Mesodermal cell (in vitro differentiated cells): ENCODE results near the gene SEC14L5. TPM values are rescaled to one million over a fixed set of nuclear protein-coding genes. Genes with fewer than 3 reads are reported as not detected.

Source experiments
- H3K27ac ChIP-seq: 2 replicates; pipeline ENCODE4 v1.7.0; 2013; ENCODE audit warnings: mild to moderate bottlenecking, low read depth, low read length, moderate library complexity; ENCODE audit not compliant: severe bottlenecking
- H3K36me3 ChIP-seq: 2 replicates; pipeline ENCODE4 v1.7.1; 2013; ENCODE audit warnings: mild to moderate bottlenecking, low read length, moderate library complexity; ENCODE audit not compliant: control insufficient read depth, insufficient read depth
- H3K4me1 ChIP-seq: one replicate; pipeline ENCODE4 v1.7.1; 2013; ENCODE audit warnings: mild to moderate bottlenecking, low read length; ENCODE audit not compliant: insufficient read depth, control insufficient read depth, poor library complexity, severe bottlenecking
- H3K4me3 ChIP-seq: 2 replicates; pipeline ENCODE4 v1.7.0; 2013; ENCODE audit warnings: low read length, control low read depth, mild to moderate bottlenecking; ENCODE audit not compliant: insufficient read depth, poor library complexity, severe bottlenecking; ENCODE audit errors: extremely low read depth
- H3K9me3 ChIP-seq: 2 replicates; pipeline ENCODE4 v1.7.1; 2013; ENCODE audit warnings: mild to moderate bottlenecking, low read length, moderate library complexity; ENCODE audit not compliant: control insufficient read depth
- whole genome bisulfite sequencing, 2 experiments: methylation state at CpG; one replicate each; pipeline ENCODE4 v1.1.5; 2013; ENCODE audit warnings: missing lambda C conversion rate in 2 of 2; ENCODE audit not compliant: insufficient coverage in 2 of 2; 5-methylcytosine and 5-hydroxymethylcytosine counted together
- polyA plus RNA-seq, 2 experiments: library from polyadenylated mRNA; stranded (reverse); fragments of 50-300 nt; gene quantifications; one replicate each; pipeline ENCODE4 v1.2.3, GENCODE V29; 2013

Gene SEC14L5
- polyA plus RNA-seq (2013, experiment 1 of 2) = 0.18 TPM
- 0.05 TPM for polyA plus RNA-seq (2013, experiment 2 of 2)

DNA sequence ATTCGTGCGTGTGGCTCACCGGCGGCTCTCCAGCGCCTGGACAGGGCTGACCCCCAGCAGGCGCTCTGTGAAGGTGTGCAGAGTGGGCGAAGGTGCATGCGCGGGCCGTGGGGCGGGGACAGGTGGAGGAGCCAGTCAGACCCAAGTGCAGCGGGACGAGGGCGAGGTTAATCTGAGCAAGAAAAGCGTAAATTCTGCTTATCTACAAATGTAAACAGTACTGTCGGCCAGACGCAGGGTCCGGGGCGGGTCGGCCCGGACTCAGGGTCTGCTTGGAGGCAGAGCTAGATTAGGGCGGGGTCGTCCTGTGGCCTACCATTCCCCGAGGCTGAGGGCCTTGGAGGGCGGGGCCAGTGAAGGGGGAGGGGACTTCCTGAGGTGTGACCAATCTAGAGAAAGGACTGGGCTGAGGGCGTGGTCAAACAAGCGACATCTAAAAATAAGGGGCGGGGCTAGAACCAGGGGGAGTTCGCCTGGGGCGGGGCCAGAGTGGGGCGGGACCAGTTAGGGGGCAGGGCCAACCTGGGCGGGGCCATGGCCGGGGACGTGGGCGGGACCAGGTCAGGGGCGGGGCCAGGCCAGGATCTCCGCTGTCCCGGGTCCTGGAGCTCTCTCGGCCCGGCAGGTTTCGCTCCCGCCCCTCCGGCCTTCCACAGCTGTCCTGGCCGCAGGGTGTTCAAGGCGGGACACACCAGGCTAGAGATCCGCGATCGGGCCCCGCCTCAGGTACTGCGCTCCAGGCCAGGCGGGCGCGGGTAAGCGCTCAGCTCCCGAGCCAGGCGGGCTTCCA, at the start of gene SEC14L5:
Gene SEC14L5, plus strand, starts transcription at position 611 of the 790 bp plus-strand sequence. CDS start 994 bp downstream, outside the sequence.
- Histone ChIP-seq H3K4me1 (peaks cover 2% of the 10 kb centered on the region), H3K9me3 (no peaks in the 10 kb centered on the region), H3K27ac (no peak within 1 kb of the TSS), H3K4me3 (peak within 1 kb of the TSS; percentile 32), H3K36me3 (no peaks in the 10 kb centered on the region)
- 2 to 3% methylated on average over 33 to 40 of the region's 56 CpGs for WGBS, 2 experiments

DNA sequence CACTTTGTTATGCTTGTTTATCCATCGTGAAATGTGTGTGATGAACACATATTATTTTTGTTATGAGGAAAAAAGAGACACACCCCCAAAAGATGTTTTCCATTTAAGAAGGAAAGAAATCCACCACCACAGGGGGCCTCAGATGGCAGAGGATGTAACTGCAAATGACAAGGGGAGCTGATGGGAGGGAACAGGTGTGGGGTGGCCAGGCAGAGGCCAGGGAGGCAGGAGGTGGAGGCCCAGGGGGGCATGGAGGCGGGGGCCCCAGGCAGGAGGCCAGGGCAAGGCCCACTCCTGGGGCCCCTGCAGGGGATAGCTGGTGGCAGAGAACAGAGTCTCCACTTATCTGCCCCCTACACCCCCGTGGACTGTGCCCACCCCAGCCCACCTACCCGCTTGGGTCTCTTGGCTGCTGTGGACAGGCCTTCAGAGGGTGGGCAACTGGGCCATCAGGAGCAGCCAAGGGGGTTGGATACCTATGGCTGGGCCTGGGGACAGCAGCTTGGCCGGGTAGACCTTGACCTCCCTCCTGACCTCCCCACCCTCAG, 49.2 kb upstream of the SEC14L5 start:
- WGBS, 2 experiments = 81% methylated on average over 1 of the region's 5 CpGs; no CpG with 5 or more reads in 1 of the 2 experiments
- Histone ChIP-seq H3K4me1 (no peaks in the 10 kb centered on the region), H3K27ac (no peak overlapping the region), H3K9me3 (no peaks in the 10 kb centered on the region), H3K4me3 (no peak overlapping the region), H3K36me3 (no peaks in the 10 kb centered on the region)

DNA sequence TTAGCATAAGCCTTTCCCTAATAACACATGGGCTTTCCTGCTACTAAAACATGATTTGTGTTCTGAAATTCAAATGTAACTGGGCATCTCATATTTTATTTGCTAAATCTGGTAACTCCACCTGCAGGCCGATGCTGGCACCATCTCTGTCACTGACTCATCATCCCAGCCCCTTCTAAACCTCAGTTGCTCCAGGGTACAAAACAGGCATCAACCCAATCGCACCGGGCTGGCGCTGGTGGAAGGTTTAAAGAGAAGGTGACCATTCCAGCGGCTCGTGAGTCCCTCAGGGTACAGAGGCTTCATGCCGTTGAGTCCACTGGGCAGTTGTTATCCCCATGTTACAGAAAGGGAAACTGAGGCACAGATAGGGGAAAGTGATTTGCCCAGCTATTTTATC, 48.3 kb upstream of the SEC14L5 start:
- WGBS, 2 experiments = 86 to 94% methylated on average over 4 to 5 of the region's 7 CpGs
- H3K4me1 ChIP-seq = no peaks in the 10 kb centered on the region
- H3K36me3 ChIP-seq = no peaks in the 10 kb centered on the region
- H3K4me3 ChIP-seq = no peak overlapping the region
- H3K9me3 ChIP-seq = no peaks in the 10 kb centered on the region
- no peak overlapping the region for H3K27ac ChIP-seq

DNA sequence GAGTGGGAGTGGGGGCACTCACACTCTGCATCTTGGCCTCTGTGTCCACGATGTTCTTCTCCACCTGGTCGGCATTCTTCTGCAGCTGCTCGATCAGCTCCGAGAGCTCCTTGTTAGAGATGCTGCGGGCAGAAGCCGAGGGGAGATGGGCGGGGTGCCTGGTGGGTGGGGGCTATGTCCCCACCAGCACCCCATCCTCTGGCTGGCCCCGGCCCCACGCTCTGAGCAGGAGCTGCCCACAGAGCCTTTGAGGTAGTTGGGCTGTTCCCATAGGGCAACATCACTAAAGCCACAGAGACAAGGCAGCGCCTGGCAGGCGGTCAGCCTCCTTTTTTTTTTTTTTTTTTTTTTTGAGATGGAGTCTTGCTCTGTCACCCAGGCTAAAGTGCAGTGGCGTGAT, 47.3 kb upstream of the SEC14L5 start:
- no peaks in the 10 kb centered on the region for H3K36me3 ChIP-seq
- 87 to 98% methylated on average over 6 of the region's 12 CpGs for WGBS, 2 experiments
- H3K9me3 ChIP-seq = no peaks in the 10 kb centered on the region
- no peaks in the 10 kb centered on the region for H3K4me1 ChIP-seq
- no peak overlapping the region for H3K4me3 ChIP-seq
- no peak overlapping the region for H3K27ac ChIP-seq

DNA sequence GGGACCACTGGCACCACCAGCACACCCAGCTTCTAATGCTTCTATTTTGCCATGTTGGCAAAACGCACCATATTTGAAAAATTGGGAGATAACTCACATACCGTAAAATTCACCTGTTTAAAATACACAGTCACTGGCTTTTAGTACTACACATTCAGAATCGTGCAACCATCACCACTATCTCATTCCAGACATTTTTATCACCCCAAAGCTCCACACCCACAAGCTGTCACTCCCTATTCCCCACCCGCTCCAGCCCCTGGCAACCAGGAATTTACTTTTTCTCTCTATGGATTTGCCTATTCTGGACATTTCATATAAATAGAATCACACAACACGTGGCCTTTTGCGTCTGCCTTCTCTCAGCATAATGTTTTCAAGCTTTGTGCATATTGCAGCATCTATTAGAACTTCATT, 46.2 kb upstream of the SEC14L5 start:
- Histone ChIP-seq H3K4me3 (no peak overlapping the region), H3K36me3 (no peaks in the 10 kb centered on the region), H3K4me1 (no peaks in the 10 kb centered on the region), H3K27ac (no peak overlapping the region), H3K9me3 (no peaks in the 10 kb centered on the region)
- 72 to 79% methylated on average over 6 of the region's 6 CpGs for WGBS, 2 experiments

DNA sequence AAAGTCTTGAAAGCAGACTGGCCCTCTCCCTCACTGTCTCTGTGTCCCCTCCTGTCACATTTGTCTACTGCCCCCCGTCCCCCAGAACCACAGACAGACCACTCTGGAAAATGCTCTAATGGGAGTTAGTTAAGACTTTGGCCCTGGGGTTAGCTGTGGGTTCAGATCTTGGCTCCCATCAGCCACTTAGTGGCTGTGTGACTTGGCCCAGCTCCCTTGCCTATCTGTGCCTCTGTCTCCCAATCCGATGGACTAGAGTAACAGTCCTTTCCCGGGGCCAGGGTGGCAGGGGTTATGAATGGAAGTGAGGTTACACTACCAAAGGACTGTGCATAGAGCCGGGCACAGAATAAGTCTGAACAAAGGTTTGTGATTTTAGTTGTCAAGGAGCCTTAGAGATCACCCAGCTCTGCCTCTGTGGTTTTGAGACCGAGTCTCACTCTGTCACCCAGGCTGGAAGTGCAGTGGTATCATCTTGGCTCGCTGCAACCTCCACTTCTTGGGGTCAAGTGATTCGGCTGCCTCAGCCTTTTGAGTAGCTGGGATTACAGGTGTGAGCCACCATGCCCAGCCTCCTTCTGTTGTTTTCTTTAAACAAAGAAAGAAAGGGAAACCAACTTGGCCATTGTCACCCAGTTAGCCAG, 44.9 kb upstream of the SEC14L5 start:
- Histone ChIP-seq H3K36me3 (no peaks in the 10 kb centered on the region), H3K4me1 (no peaks in the 10 kb centered on the region), H3K9me3 (no peaks in the 10 kb centered on the region), H3K4me3 (no peak overlapping the region), H3K27ac (no peak overlapping the region)
- 84 to 87% methylated on average over 5 to 6 of the region's 7 CpGs for WGBS, 2 experiments

DNA sequence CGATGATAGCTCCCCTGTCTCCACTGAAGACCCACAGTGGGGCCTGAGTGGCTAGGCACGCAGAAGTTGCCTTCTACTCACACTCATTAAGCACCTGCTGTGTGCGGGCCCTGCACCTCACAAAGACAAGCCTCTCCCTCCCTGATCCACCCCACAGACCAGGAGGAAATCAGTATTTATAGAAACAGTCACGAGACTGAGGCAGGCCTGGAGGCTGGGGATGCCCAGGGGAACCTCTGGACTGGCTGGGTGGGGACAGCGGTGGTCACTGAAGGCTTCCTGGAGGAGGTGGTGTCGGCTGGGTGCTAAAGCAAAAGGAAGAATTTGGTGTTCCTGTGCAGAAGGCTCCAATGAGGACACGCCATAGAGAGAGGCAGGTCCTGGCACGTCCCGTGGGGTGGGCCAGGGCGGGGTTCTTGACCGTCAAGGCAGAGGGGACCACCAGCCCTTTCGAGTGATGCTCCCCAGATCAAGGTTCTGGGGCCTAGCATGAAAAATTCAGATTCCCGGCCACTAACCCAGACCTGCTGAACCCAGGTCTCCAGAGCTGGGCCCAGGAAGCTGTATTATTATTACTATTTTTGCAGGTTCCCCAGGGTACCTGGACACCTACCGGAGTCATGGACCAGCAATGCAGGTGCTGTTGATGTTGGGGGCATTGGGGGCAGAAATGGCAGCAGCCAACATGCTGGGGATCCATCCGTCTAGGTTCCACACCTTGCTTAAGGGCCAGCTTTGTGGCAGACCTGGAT, 44.2 kb upstream of the SEC14L5 start:
- Histone ChIP-seq H3K4me3 (no peak overlapping the region), H3K9me3 (no peaks in the 10 kb centered on the region), H3K36me3 (no peaks in the 10 kb centered on the region), H3K27ac (no peak overlapping the region), H3K4me1 (peaks cover 4% of the 10 kb centered on the region)
- 90 to 93% methylated on average over 13 to 14 of the region's 15 CpGs for WGBS, 2 experiments

DNA sequence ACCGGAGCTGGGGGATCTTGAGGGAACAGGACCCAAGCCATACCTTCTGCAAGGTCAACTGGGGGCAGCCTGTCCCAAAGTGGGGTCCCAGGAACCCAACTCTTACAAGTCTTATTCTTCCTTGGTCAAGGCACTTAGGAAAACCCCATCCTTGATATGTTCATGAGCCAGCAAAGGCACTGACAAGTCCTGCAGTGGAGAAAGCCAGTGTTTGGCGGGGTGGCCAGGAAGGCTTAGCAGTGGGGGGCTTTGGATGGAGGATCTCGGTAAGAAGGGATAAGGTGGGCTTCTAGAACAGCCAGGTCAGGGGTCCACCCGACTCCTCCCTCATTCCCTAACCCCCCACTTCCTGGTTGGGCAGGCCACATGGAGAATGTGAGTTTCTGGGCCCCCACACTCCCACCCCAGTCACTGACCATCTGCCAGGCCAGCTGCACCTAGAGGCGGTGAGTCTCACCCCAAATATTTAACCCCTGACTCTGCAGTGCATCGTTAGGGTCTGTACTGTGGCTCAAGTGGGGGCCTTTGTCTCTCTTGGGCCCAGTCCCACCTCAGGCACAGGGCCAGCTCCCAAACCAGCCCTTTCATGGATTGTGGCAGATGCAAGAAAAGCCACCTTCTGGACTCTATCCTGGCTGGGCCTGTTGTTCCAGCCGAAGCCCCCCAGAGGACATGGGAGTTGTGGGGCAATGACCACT, 43.5 kb upstream of the SEC14L5 start:
- no peaks in the 10 kb centered on the region for H3K36me3 ChIP-seq
- H3K4me3 ChIP-seq = no peak overlapping the region
- H3K9me3 ChIP-seq = no peaks in the 10 kb centered on the region
- no peak overlapping the region for H3K27ac ChIP-seq
- WGBS, 2 experiments = 92 to 94% methylated on average over 5 to 6 of the region's 7 CpGs
- H3K4me1 ChIP-seq = peaks cover 4% of the 10 kb centered on the region

DNA sequence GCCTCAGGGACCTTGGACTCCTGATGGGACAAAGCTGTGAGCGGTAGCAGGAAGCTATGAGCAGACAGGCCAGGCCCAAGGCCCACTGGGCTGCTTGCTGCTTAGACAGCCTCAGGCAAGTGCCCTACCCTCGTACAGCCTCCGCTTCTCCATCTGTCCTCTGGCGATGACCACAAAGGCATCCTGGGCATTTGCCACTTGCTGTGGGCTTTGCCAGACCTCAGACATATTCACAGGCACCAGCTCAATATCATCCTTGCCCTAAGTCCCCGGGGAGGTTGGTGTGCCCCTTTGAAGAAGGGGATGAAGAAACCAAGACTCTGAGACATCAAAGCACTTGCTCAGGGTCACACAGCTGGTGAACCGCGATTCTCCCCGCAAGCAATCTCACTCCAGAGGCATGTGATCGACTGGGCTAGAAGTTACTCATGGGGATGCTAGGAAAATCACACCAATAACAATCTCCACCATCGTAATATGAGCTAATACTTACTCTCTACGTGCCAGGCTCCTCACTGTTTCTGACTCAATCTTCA, 42.8 kb upstream of the SEC14L5 start:
- WGBS, 2 experiments = 91 to 96% methylated on average over 4 to 7 of the region's 11 CpGs
- Histone ChIP-seq H3K27ac (no peak overlapping the region), H3K36me3 (no peaks in the 10 kb centered on the region), H3K4me3 (no peak overlapping the region), H3K4me1 (peaks cover 4% of the 10 kb centered on the region), H3K9me3 (no peaks in the 10 kb centered on the region)

DNA sequence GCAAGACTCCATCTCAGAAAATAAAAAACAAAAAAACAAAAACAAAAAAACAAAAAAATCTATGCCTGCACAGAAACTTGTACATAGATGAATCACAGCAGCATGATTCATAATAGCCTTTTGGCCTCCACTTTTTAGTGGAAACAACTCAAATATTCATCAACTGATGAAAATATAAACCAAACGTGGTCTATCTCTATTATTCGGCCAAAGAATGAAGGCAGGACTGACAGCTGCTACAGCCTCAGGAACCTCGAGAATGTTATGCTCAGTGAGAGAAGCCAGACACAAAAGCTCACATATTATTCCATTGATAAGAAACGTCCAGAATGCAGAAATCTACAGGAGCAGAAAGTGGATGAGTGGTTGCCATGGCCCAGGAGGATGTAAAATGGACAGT, 41.0 kb upstream of the SEC14L5 start:
- no peaks in the 10 kb centered on the region for H3K36me3 ChIP-seq
- H3K9me3 ChIP-seq = no peaks in the 10 kb centered on the region
- H3K27ac ChIP-seq = no peak overlapping the region
- H3K4me1 ChIP-seq = peaks cover 4% of the 10 kb centered on the region
- 60% methylated on average over 1 of the region's 4 CpGs; no CpG with 5 or more reads in 1 of the 2 experiments for WGBS, 2 experiments
- no peak overlapping the region for H3K4me3 ChIP-seq
